IMR-90 (cell line): ENCODE results near the gene ARID4A.
A peak's percentile ranks its signal among the peaks of the same experiment; 100 is the strongest.

Experiments used
- CHD1 ChIP-seq: IDR thresholded peaks from 2 replicates; pipeline ENCODE4 v1.6.1; 2012; ENCODE audit warnings: low read depth, low read length, improper control_type of control experiment
- FOS ChIP-seq: fragments of 150-350 bp; IDR thresholded peaks from 2 replicates; pipeline ENCODE4 v1.6.1; 2016; ENCODE audit warnings: low read depth, low read length
- POLR2A ChIP-seq: IDR thresholded peaks from 2 replicates; pipeline ENCODE4 v1.6.1; 2012; ENCODE audit warnings: mild to moderate bottlenecking, low read depth, low read length
- RAD21 ChIP-seq: IDR thresholded peaks from 2 replicates; pipeline ENCODE4 v1.6.1; 2012; ENCODE audit warnings: low read length, improper control_type of control experiment
- RCOR1 ChIP-seq: IDR thresholded peaks from 2 replicates; pipeline ENCODE4 v1.6.1; 2012; ENCODE audit warnings: mild to moderate bottlenecking, low read length, improper control_type of control experiment; ENCODE audit not compliant: insufficient replicate concordance
- RFX5 ChIP-seq: IDR thresholded peaks from 2 replicates; pipeline ENCODE4 v1.8.0; 2012; ENCODE audit warnings: low read depth, mild to moderate bottlenecking, low read length, moderate library complexity
- TF ChIP-seq, protein P1 (sequence below): conservative IDR thresholded peaks from 2 replicates; pipeline ENCODE4 v1.5.1; 2012; ENCODE audit warnings: mild to moderate bottlenecking, low read depth, low read length, improper control_type of control experiment
- TF ChIP-seq, protein P2 (sequence below): fragments of 150-350 bp; IDR thresholded peaks from 2 replicates; pipeline ENCODE4 v1.6.1; 2017; ENCODE audit warnings: mild to moderate bottlenecking, antibody characterized with exemption, low read length, low read depth

DNA sequence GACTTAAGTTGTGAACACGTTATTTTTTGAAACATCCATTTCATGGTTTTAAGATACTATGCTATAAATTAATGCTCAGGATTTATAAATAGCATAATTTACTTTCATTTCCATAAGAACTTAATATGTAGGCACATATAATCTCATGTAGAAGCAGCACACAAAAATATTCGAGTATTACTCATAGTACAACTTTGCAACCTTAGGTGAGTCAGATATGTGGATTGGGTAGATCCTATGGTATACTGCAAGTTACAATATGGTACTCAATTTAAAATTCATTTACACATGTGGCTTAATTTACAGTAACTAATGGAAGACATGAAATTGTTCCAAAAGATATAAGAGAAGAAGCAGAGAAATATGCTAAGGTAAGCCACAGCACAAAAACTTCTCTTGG lies 27.7 kb upstream of the ARID4A start:
- TF ChIP-seq POLR2A = no peak
- TF ChIP-seq, protein P1, sequence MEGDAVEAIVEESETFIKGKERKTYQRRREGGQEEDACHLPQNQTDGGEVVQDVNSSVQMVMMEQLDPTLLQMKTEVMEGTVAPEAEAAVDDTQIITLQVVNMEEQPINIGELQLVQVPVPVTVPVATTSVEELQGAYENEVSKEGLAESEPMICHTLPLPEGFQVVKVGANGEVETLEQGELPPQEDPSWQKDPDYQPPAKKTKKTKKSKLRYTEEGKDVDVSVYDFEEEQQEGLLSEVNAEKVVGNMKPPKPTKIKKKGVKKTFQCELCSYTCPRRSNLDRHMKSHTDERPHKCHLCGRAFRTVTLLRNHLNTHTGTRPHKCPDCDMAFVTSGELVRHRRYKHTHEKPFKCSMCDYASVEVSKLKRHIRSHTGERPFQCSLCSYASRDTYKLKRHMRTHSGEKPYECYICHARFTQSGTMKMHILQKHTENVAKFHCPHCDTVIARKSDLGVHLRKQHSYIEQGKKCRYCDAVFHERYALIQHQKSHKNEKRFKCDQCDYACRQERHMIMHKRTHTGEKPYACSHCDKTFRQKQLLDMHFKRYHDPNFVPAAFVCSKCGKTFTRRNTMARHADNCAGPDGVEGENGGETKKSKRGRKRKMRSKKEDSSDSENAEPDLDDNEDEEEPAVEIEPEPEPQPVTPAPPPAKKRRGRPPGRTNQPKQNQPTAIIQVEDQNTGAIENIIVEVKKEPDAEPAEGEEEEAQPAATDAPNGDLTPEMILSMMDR = no peak
- no peak for TF ChIP-seq RCOR1
- TF ChIP-seq RAD21 = no peak
- TF ChIP-seq, protein P2, sequence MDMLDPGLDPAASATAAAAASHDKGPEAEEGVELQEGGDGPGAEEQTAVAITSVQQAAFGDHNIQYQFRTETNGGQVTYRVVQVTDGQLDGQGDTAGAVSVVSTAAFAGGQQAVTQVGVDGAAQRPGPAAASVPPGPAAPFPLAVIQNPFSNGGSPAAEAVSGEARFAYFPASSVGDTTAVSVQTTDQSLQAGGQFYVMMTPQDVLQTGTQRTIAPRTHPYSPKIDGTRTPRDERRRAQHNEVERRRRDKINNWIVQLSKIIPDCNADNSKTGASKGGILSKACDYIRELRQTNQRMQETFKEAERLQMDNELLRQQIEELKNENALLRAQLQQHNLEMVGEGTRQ = no peak
- no peak for TF ChIP-seq CHD1
- 0 out of 2 replicates have a peak, but pooled peaks have one; percentile 34 for TF ChIP-seq FOS
- TF ChIP-seq RFX5 = no peak
